Ovary (tissue), 3 donors: Measurements from ENCODE around the gene UQCRHL.

ENCODE experiments used
- EP300 ChIP-seq: sonication (generic); formaldehyde crosslinking; IDR thresholded peaks from one replicate; pipeline ENCODE4 v1.6.1; 2017; ENCODE audit warnings: antibody characterized with exemption
- POLR2A ChIP-seq: fragments of 450-650 bp; IDR thresholded peaks from one replicate; pipeline ENCODE4 v1.6.1; 2017; ENCODE audit warnings: antibody characterized with exemption, mild to moderate bottlenecking, moderate library complexity
- TF ChIP-seq, protein P1 (sequence below), 3 donors: fragments of 450-650 bp in 2 of 3; fragments of 200-600 bp in 1 of 3; IDR thresholded peaks; one replicate each; pipeline versions ENCODE4 v1.5.1 to v1.8.0; 2016 to 2022; ENCODE audit warnings: antibody characterized with exemption in 3 of 3, mild to moderate bottlenecking in 1 of 3
- donor health status: DM: no; HTN: no; CAD: no.

DNA sequence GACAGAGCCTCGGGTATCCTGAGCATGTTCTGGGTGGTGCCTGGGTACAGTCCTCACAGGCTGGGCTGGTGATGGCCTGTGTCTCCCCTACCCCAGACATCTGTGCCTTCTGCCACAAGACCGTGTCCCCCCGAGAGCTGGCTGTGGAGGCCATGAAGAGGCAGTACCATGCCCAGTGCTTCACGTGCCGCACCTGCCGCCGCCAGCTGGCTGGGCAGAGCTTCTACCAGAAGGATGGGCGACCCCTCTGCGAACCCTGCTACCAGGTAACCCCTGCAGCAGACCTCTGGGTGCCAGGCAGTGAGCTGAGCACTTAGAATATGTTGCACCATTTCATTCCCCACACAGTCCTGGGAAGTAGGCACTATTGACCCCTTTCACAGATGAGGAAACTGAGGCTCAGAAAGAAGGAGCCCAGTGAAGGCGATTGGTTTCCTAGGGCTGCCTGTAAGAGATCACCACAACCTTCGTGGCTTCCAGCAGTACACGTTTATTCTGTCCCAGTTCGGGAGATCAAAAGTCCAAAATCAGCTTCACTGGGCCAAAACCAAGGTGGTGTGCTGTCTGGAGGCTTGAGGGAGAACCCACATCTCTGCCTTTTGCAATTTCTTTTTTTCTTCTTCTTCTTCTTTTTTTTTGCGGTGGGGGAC is 37.0 kb downstream of the UQCRHL start:
- TF ChIP-seq, protein P1, sequence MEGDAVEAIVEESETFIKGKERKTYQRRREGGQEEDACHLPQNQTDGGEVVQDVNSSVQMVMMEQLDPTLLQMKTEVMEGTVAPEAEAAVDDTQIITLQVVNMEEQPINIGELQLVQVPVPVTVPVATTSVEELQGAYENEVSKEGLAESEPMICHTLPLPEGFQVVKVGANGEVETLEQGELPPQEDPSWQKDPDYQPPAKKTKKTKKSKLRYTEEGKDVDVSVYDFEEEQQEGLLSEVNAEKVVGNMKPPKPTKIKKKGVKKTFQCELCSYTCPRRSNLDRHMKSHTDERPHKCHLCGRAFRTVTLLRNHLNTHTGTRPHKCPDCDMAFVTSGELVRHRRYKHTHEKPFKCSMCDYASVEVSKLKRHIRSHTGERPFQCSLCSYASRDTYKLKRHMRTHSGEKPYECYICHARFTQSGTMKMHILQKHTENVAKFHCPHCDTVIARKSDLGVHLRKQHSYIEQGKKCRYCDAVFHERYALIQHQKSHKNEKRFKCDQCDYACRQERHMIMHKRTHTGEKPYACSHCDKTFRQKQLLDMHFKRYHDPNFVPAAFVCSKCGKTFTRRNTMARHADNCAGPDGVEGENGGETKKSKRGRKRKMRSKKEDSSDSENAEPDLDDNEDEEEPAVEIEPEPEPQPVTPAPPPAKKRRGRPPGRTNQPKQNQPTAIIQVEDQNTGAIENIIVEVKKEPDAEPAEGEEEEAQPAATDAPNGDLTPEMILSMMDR (IDR thresholded peaks at IDR 0.05): no peak
- TF ChIP-seq EP300: no peak
- no peak for TF ChIP-seq POLR2A
